HepG2 (cell line): ENCODE results near the gene SEMA3F. TPM values are rescaled to one million over a fixed set of nuclear protein-coding genes. Genes with fewer than 3 reads are reported as not detected.

Source experiments
- BATF2 ChIP-seq: sonication (generic); formaldehyde crosslinking; IDR thresholded peaks from 2 replicates; pipeline ENCODE4 v1.8.0; 2022; ENCODE audit warnings: mild to moderate bottlenecking, missing genetic modification reagents, moderate library complexity
- FOXA1 ChIP-seq, 2 experiments: fragments of 450-650 bp in 1 of 2; sonication (generic) in 1 of 2; formaldehyde crosslinking in 1 of 2; IDR thresholded peaks; 2 replicates each; pipeline versions ENCODE4 v1.4.0 to v1.6.1; 2016 to 2020; ENCODE audit warnings: missing genetic modification reagents in 1 of 2
- GABPA ChIP-seq, 2 experiments: IDR thresholded peaks; 2 replicates each; pipeline ENCODE4 v1.6.1; 2011 to 2016; ENCODE audit warnings: low read depth in 2 of 2, low read length in 1 of 2, missing biosample characterization in 1 of 2, missing genetic modification characterization in 1 of 2
- GATAD1 ChIP-seq: IDR thresholded peaks from 2 replicates; pipeline ENCODE4 v1.6.1; 2016; ENCODE audit warnings: missing genetic modification reagents, missing compliant biosample characterization
- HOMEZ ChIP-seq: IDR thresholded peaks from 2 replicates; pipeline ENCODE4 v1.6.1; 2016; ENCODE audit warnings: low read depth
- HOXA9 ChIP-seq: sonication (generic); formaldehyde crosslinking; IDR thresholded peaks from 2 replicates; pipeline ENCODE4 v1.8.1; 2022; ENCODE audit warnings: missing genetic modification reagents, mild to moderate bottlenecking, moderate library complexity, borderline replicate concordance
- HOXD1 ChIP-seq: sonication (generic); formaldehyde crosslinking; IDR thresholded peaks from 2 replicates; pipeline ENCODE4 v1.5.0; 2020; ENCODE audit warnings: missing genetic modification reagents
- IRF2 ChIP-seq: IDR thresholded peaks from 2 replicates; pipeline ENCODE4 v1.6.1; 2018; ENCODE audit warnings: missing genetic modification reagents, missing compliant biosample characterization
- MTERF4 ChIP-seq: sonication (generic); formaldehyde crosslinking; IDR thresholded peaks from 2 replicates; pipeline ENCODE4 v1.8.0; 2023; ENCODE audit warnings: mild to moderate bottlenecking, missing genetic modification reagents
- RORA ChIP-seq: sonication (generic); formaldehyde crosslinking; IDR thresholded peaks from 2 replicates; pipeline ENCODE4 v1.5.0; 2020; ENCODE audit warnings: mild to moderate bottlenecking, missing genetic modification reagents, moderate library complexity
- SNAI1 ChIP-seq: sonication (generic); formaldehyde crosslinking; IDR thresholded peaks from 2 replicates; pipeline ENCODE4 v1.5.0; 2020; ENCODE audit warnings: mild to moderate bottlenecking, missing genetic modification reagents, borderline replicate concordance
- TBP ChIP-seq: sonication (generic); formaldehyde crosslinking; IDR thresholded peaks from 2 replicates; pipeline ENCODE4 v1.5.0; 2020; ENCODE audit warnings: missing genetic modification reagents
- TFAP4 ChIP-seq: sonication (generic); IDR thresholded peaks from 2 replicates; pipeline ENCODE4 v1.6.1; 2016; ENCODE audit warnings: low read depth, borderline replicate concordance
- THYN1 ChIP-seq: sonication (generic); formaldehyde crosslinking; IDR thresholded peaks from 2 replicates; pipeline ENCODE4 v1.8.1; 2023; ENCODE audit warnings: low read depth, mild to moderate bottlenecking, moderate library complexity, missing genetic modification reagents, borderline replicate concordance
- TRAFD1 ChIP-seq: sonication (generic); formaldehyde crosslinking; IDR thresholded peaks from 2 replicates; pipeline ENCODE4 v1.5.1; 2020; ENCODE audit warnings: missing genetic modification reagents, mild to moderate bottlenecking, borderline replicate concordance
- U2AF2 ChIP-seq: fragments of 200-400 bp; formaldehyde crosslinking; IDR thresholded peaks from 2 replicates; pipeline ENCODE4 v1.6.1; 2017; ENCODE audit warnings: low read depth, mild to moderate bottlenecking, low read length
- ZNF10 ChIP-seq: sonication (generic); formaldehyde crosslinking; IDR thresholded peaks from 2 replicates; pipeline ENCODE4 v1.4.0; 2020; ENCODE audit warnings: mild to moderate bottlenecking, low read depth, missing genetic modification reagents, borderline replicate concordance
- ZNF251 ChIP-seq: sonication (generic); formaldehyde crosslinking; IDR thresholded peaks from 2 replicates; pipeline ENCODE4 v1.9.0; 2021; ENCODE audit warnings: mild to moderate bottlenecking, missing genetic modification reagents
- ZNF383 ChIP-seq: sonication (generic); formaldehyde crosslinking; IDR thresholded peaks from 2 replicates; pipeline ENCODE4 v1.4.0; 2020; ENCODE audit warnings: missing genetic modification reagents, mild to moderate bottlenecking, borderline replicate concordance
- ZNF660 ChIP-seq: sonication (generic); formaldehyde crosslinking; IDR thresholded peaks from 2 replicates; pipeline ENCODE4 v1.5.1; 2020; ENCODE audit warnings: mild to moderate bottlenecking, low read depth, missing genetic modification reagents, borderline replicate concordance
- ZNF704 ChIP-seq: sonication (generic); formaldehyde crosslinking; IDR thresholded peaks from 2 replicates; pipeline ENCODE4 v1.8.1; 2023; ENCODE audit warnings: mild to moderate bottlenecking, inconsistent platforms, moderate library complexity, missing genetic modification reagents, borderline replicate concordance
- ZNF782 ChIP-seq: sonication (generic); formaldehyde crosslinking; IDR thresholded peaks from 2 replicates; pipeline ENCODE4 v1.4.0; 2020; ENCODE audit warnings: missing genetic modification reagents, mild to moderate bottlenecking, borderline replicate concordance
- polyA plus RNA-seq, 8 experiments: library from polyadenylated mRNA; depleted of rRNA in 3 of 8; stranded (reverse) in 7 of 8; unstranded in 1 of 8; fragments of >200 nt; fragmentation: Illumina TruSeq in 4 of 8; extraction: Trizol in 4 of 8; gene quantifications; 2 replicates each; pipeline versions ENCODE4 v1.2.1 to v1.2.3, GENCODE V29; 2011 to 2016; ENCODE audit warnings: low read depth in 4 of 8, missing spikeins in 1 of 8, mixed read lengths in 1 of 8; ENCODE audit not compliant: insufficient read depth in 1 of 8
- total RNA-seq, 5 experiments: library from RNA; depleted of rRNA; stranded (reverse); fragments of >200 nt; fragmentation: Illumina TruSeq; extraction: Trizol; gene quantifications; 2 replicates each; pipeline ENCODE4 v1.2.3, GENCODE V29; 2016; ENCODE audit warnings: low read depth in 1 of 5

SEMA3F gene
- total and polyA plus RNA-seq, 2 of the 13 experiments (the other 11 are each of a cell fraction or from before 2014, with no cell fraction given) = 7.6 to 17.2 TPM

GRCh38 chr3:50204804-50205412 is 49.8 kb downstream of the SEMA3F start, which contains the start of gene SLC38A3 (continued):
- TF ChIP-seq TRAFD1 (CRISPR knock-in tag) (no peak), IRF2 (CRISPR knock-in tag) (no peak), ZNF660 (CRISPR knock-in tag) (no peak), MTERF4 (CRISPR knock-in tag) (no peak), ZNF10 (CRISPR knock-in tag) (no peak), U2AF2 (no peak), GATAD1 (CRISPR knock-in tag) (no peak), BATF2 (CRISPR knock-in tag) (no peak), TFAP4 (0 out of 2 replicates have a peak, but pooled peaks have one; percentile 18), GABPA (IDR thresholded peaks at IDR 0.05; ENCODE audit: low read depth, low read length) (no peak), GABPA (CRISPR knock-in tag; IDR thresholded peaks at IDR 0.05; ENCODE audit: low read depth) (no peak), ZNF782 (no peak), HOMEZ (CRISPR knock-in tag) (no peak), ZNF251 (CRISPR knock-in tag) (no peak), TBP (CRISPR knock-in tag) (no peak), HOXD1 (CRISPR knock-in tag) (0 out of 2 replicates have a peak, but pooled peaks have one; percentile 43), ZNF383 (CRISPR knock-in tag) (no peak), ZNF704 (no peak), FOXA1 (IDR thresholded peaks at IDR 0.05) (no peak), FOXA1 (CRISPR knock-in tag; IDR thresholded peaks at IDR 0.05) (peak; percentile 19; the same call in 1 of the 2 replicates), HOXA9 (CRISPR knock-in tag) (no peak), SNAI1 (no peak), RORA (no peak), THYN1 (CRISPR knock-in tag) (no peak)
